HG03108 (cell line): Measurements from ENCODE around the gene MAGEA2.
"Not testable (repeated sequence)": the region's sequence is repeated elsewhere in the genome, so short reads cannot be mapped to it uniquely, and the experiment has no call there.

Experiments
- ATAC-seq: cut with Tn5 transposase; IDR thresholded peaks from one replicate; pipeline ENCODE4 v1.9.1; 2021; ENCODE audit warnings: moderate library complexity; ENCODE audit not compliant: unreplicated experiment

MAGEA2 gene

DNA sequence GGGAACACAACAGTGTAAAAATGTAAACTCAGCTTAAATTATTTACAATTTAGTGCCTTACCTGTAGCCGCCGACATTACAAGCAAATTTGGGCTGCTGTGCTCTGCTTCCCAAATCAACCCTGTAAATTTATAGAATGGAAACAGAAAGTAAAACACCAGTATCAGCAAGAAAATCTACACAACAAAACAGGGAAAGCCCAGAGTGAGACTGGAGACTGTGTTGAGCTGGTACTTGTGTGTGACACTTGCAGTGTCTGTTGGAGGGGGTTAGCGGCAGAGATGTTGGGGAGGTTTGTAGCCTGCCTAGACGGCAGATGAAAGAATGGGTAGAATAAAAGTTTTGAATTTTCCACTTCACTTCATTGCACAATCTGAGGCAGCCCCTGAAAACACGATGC, 40.4 kb downstream of the MAGEA2 start:
- ATAC-seq = not testable (repeated sequence)

- ATAC-seq = not testable (repeated sequence)
Measured at GRCh38 chrX:152709173-152709572, 44.5 kb downstream of the MAGEA2 start, which contains the start of gene CSAG2. CSAG2 (minus strand) TSS chrX:152709273; CDS start chrX:152709112, 161 bp downstream.

GRCh38 chrX:152706500-152706899, 47.1 kb downstream of the MAGEA2 start:
- ATAC-seq = not testable (repeated sequence)

GRCh38 chrX:152700390-152700789, 53.3 kb downstream of the MAGEA2 start:
- ATAC-seq = not testable (repeated sequence)
